ENCODE results near the gene ZNF90.

- TF ChIP-seq POLR2AphosphoS5 (IDR thresholded peaks at IDR 0.05) (no peak), POLR2A (IDR thresholded peaks at IDR 0.05) (no peak), CTCF (IDR thresholded peaks at IDR 0.05) (no peak), EP300 (IDR thresholded peaks at IDR 0.05) (no peak)
These were observed 89.9 kb downstream of the ZNF90 start for GRCh38 chr19:20167651-20168122.
